ENCODE results near the gene IFT20. TPM values are rescaled to one million over a fixed set of nuclear protein-coding genes. Genes with fewer than 3 reads are reported as not detected.

Gene IFT20
- total and polyA plus RNA-seq, 3 experiments from 2014 or later, result 26.0 to 44.5 (median 29.4) TPM

DNA sequence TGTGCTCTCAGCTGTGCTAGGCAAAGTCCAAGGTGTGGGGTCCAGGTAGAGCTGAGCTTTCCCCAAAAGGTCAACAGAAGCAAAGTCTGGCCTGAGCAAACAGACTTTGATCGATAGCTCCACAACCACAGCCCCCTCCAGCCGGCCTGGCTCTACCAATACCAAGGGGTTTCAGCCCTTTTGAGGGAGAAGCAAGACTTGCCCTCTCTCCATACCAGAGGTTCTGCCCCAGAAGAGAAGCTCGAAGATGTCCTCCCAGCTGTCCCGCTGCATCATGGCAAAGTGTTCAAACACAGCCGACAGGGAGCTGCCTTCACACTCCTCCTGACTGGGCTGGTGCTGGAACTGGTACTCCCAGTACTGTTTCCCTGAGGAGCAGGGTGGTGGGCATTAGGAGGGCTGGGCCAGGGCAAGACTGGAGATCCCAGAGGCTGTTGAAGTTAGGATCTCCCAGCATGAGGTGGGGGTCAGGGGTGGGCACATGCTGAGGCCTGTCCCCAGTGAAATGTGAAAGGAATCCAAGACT lies 33.1 kb upstream of the IFT20 start:
- H3K27ac Mint-ChIP-seq, result peak overlapping the region in 4 of 8 donors; percentile 61 to 82 (median 71)
- POLR2A ChIA-PET, result interaction anchor here (3.1 kb wide), 1 partner anchor 11 kb away, joined by 10 read pairs; the partner anchor contains the start of gene POLDIP2
- CTCF ChIA-PET, result interaction anchor here (1.0 kb wide), 1 partner anchor 48 kb away, joined by 3 read pairs; no protein-coding TSS in a partner anchor

DNA sequence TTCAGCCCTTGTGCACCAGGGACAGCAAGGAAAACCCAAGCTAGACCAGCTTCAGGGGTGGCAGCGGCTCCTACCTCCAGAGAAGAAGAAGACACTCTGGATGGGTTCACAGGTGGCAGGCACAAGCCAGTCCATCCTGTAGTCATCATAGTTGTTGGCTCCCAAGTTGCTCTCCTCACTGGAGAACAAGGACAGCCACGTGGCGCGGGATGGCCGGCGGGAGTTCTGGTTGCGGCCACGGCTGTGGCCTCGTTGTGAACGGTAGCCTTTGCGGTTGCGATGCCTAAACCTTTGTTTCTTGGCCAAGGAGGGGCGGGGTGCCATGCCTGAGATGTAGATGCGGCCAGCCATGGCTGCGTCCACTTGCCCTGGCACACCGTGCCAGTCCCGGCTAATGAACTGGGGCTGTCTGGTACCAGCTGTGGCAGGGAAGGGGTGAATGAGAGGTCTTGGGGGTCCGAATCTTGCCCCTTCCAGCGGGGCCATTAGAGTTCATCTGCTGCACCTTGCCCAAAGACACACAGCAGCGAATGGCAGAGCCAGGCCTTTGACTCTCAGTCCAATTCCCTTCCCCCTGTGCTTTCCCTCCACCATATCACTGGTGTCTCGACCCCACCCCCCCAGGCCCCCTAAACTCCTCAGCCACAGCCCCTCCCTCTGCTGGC lies 32.5 kb upstream of the IFT20 start:
- no peaks in the 10 kb centered on the region for H3K9me3 ChIP-seq (ENCODE audit: low read length)
- CTCF ChIA-PET, result interaction anchor here (1.0 kb wide), 2 partner anchors 36 to 49 kb away, joined by 3 read pairs; no protein-coding TSS in a partner anchor
- H3K36me3 Mint-ChIP-seq, result peaks cover 0 to 23% (median 0%) of the 10 kb centered on the region in 3 donors
- peaks cover 6 to 12% (median 9%) of the 10 kb centered on the region in 3 donors for H3K4me1 Mint-ChIP-seq
- H3K4me1 ChIP-seq (ENCODE audit: insufficient read depth, low read length), result peaks cover 12% of the 10 kb centered on the region
- no peaks in the 10 kb centered on the region for H3K9me3 Mint-ChIP-seq
- no peaks in the 10 kb centered on the region for H3K36me3 ChIP-seq (ENCODE audit: insufficient read depth, low read length)
- H3K27me3 ChIP-seq (ENCODE audit: insufficient read depth, low read length, poor library complexity, severe bottlenecking), result no peaks in the 10 kb centered on the region
- no peak for DNase-seq
- no peak overlapping the region for H3K27ac ChIP-seq (ENCODE audit: low read depth, low read length)
- no peak overlapping the region for H3K4me3 ChIP-seq (ENCODE audit: low read length)
- POLR2A ChIA-PET, result interaction anchor here (3.1 kb wide), 1 partner anchor 10 kb away, joined by 10 read pairs; the partner anchor contains the start of gene POLDIP2
- peak overlapping the region in 2 of 8 donors; percentile 72 to 77 for H3K27ac Mint-ChIP-seq
- H3K4me3 Mint-ChIP-seq, result no peak overlapping the region
- no peaks in the 10 kb centered on the region for H3K27me3 Mint-ChIP-seq

More for the DNA sequence above, 33.1 kb upstream of the IFT20 start:
- Mint-ChIP-seq H3K9me3 (no peaks in the 10 kb centered on the region), H3K27me3 (no peaks in the 10 kb centered on the region), H3K36me3 (peaks cover 0 to 17% (median 0%) of the 10 kb centered on the region in 3 donors), H3K4me1 (peaks cover 8 to 18% (median 14%) of the 10 kb centered on the region in 3 donors), H3K4me3 (no peak overlapping the region)
- Histone ChIP-seq H3K27me3 (ENCODE audit: insufficient read depth, low read length, poor library complexity, severe bottlenecking) (no peaks in the 10 kb centered on the region), H3K27ac (ENCODE audit: low read depth, low read length) (no peak overlapping the region), H3K4me1 (ENCODE audit: insufficient read depth, low read length) (peaks cover 18% of the 10 kb centered on the region), H3K4me3 (ENCODE audit: low read length) (no peak overlapping the region), H3K36me3 (ENCODE audit: insufficient read depth, low read length) (no peaks in the 10 kb centered on the region), H3K9me3 (ENCODE audit: low read length) (no peaks in the 10 kb centered on the region)
- no peak for DNase-seq

GRCh38 chr17:28366605-28367004 lies 31.3 kb upstream of the IFT20 start:
- Histone ChIP-seq H3K9me3 (ENCODE audit: low read length) (no peaks in the 10 kb centered on the region), H3K4me3 (ENCODE audit: low read length) (no peak overlapping the region), H3K36me3 (ENCODE audit: insufficient read depth, low read length) (peaks cover 7% of the 10 kb centered on the region), H3K4me1 (ENCODE audit: insufficient read depth, low read length) (peaks cover 7% of the 10 kb centered on the region), H3K27me3 (ENCODE audit: insufficient read depth, low read length, poor library complexity, severe bottlenecking) (no peaks in the 10 kb centered on the region), H3K27ac (ENCODE audit: low read depth, low read length) (no peak overlapping the region)
- Mint-ChIP-seq H3K27me3 (no peaks in the 10 kb centered on the region), H3K9me3 (no peaks in the 10 kb centered on the region), H3K4me3 (peak overlapping the region in 1 of 7 donors; percentile 74), H3K4me1 (peaks cover 3 to 6% (median 5%) of the 10 kb centered on the region in 3 donors), H3K27ac (peak overlapping the region in 2 of 8 donors; percentile 38 to 40), H3K36me3 (peaks cover 0 to 34% (median 0%) of the 10 kb centered on the region in 3 donors)
- POLR2A ChIA-PET, result interaction anchor here (0.7 to 3.1 kb wide), 2 partner anchors 9 to 18 kb away, joined by 3 to 10 read pairs; partner anchors contain the start of gene POLDIP2
- CTCF ChIA-PET, result no interaction called here
- DNase-seq, result no peak

DNA sequence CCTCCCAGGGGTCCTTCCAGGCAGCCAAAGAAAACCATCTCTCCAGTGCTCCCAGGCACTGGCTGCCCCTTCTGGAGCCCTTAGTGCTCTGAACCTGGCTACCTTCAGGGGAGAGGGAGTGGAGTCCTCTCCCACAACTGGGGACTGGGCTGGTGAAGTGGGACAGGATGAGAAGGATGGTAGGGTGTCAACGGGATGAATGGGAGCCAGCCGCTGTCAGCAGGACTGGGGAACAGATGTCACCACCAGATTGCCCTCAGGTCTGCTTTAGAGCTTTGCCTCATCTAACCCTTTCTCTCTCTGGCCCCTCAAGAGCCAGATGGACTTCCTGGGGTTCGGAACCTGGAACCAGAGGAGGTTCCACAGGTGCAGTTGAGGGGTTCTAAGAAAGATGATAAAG lies 30.2 kb upstream of the IFT20 start:
- H3K9me3 ChIP-seq (ENCODE audit: low read length), result no peaks in the 10 kb centered on the region
- H3K27ac ChIP-seq (ENCODE audit: low read depth, low read length), result no peak overlapping the region
- H3K36me3 Mint-ChIP-seq, result peaks cover 0 to 43% (median 3%) of the 10 kb centered on the region in 3 donors
- no peaks in the 10 kb centered on the region for H3K4me1 Mint-ChIP-seq
- no peak for DNase-seq
- no peak overlapping the region for H3K27ac Mint-ChIP-seq
- H3K4me3 ChIP-seq (ENCODE audit: low read length), result no peak overlapping the region
- CTCF ChIA-PET, result interaction anchor here (1.1 kb wide), 1 partner anchor 8 kb away, joined by 4 read pairs; no protein-coding TSS in a partner anchor
- H3K27me3 ChIP-seq (ENCODE audit: insufficient read depth, low read length, poor library complexity, severe bottlenecking), result no peaks in the 10 kb centered on the region
- peak overlapping the region in 1 of 7 donors; percentile 40 for H3K4me3 Mint-ChIP-seq
- H3K27me3 Mint-ChIP-seq, result no peaks in the 10 kb centered on the region
- H3K4me1 ChIP-seq (ENCODE audit: insufficient read depth, low read length), result peaks cover 1% of the 10 kb centered on the region
- H3K36me3 ChIP-seq (ENCODE audit: insufficient read depth, low read length), result peaks cover 18% of the 10 kb centered on the region
- POLR2A ChIA-PET, result no interaction called here
- no peaks in the 10 kb centered on the region for H3K9me3 Mint-ChIP-seq

- H3K4me1 Mint-ChIP-seq, result no peaks in the 10 kb centered on the region
- H3K4me3 Mint-ChIP-seq, result peak within 1 kb of the TSS in 1 of 7 donors; percentile 40
- H3K4me3 ChIP-seq (ENCODE audit: low read length), result no peak within 1 kb of the TSS
- no peaks in the 10 kb centered on the region for H3K4me1 ChIP-seq (ENCODE audit: insufficient read depth, low read length)
- peak within 1 kb of the TSS in 1 of 8 donors; percentile 82 for H3K27ac Mint-ChIP-seq
- CTCF ChIA-PET, result interaction anchor here (1.1 kb wide), 1 partner anchor 9 kb away, joined by 4 read pairs; no protein-coding TSS in a partner anchor
- peaks cover 24% of the 10 kb centered on the region for H3K36me3 ChIP-seq (ENCODE audit: insufficient read depth, low read length)
- no peak within 1 kb of the TSS for H3K27ac ChIP-seq (ENCODE audit: low read depth, low read length)
- H3K36me3 Mint-ChIP-seq, result peaks cover 0 to 48% (median 3%) of the 10 kb centered on the region in 3 donors
- POLR2A ChIA-PET, result no interaction called here
- no peak for DNase-seq
- no peaks in the 10 kb centered on the region for H3K9me3 Mint-ChIP-seq
- no peaks in the 10 kb centered on the region for H3K27me3 Mint-ChIP-seq
- no peaks in the 10 kb centered on the region for H3K9me3 ChIP-seq (ENCODE audit: low read length)
- no peaks in the 10 kb centered on the region for H3K27me3 ChIP-seq (ENCODE audit: insufficient read depth, low read length, poor library complexity, severe bottlenecking)
Observed at GRCh38 chr17:28364665-28365363, 29.5 kb upstream of the IFT20 start, which contains the start of gene SEBOX. SEBOX (minus strand) TSS chr17:28365199; CDS start chr17:28365151, 48 bp downstream.

- no peak overlapping the region for H3K27ac ChIP-seq (ENCODE audit: low read depth, low read length)
- ChIA-PET CTCF (no interaction called here), POLR2A (no interaction called here)
- Mint-ChIP-seq H3K27ac (no peak overlapping the region), H3K4me1 (no peaks in the 10 kb centered on the region), H3K9me3 (no peaks in the 10 kb centered on the region), H3K4me3 (no peak overlapping the region), H3K36me3 (peaks cover 0 to 54% (median 7%) of the 10 kb centered on the region in 3 donors), H3K27me3 (no peaks in the 10 kb centered on the region)
- no peak for DNase-seq
- no peaks in the 10 kb centered on the region for H3K4me1 ChIP-seq (ENCODE audit: insufficient read depth, low read length)
- no peaks in the 10 kb centered on the region for H3K9me3 ChIP-seq (ENCODE audit: low read length)
- no peaks in the 10 kb centered on the region for H3K27me3 ChIP-seq (ENCODE audit: insufficient read depth, low read length, poor library complexity, severe bottlenecking)
- peaks cover 30% of the 10 kb centered on the region for H3K36me3 ChIP-seq (ENCODE audit: insufficient read depth, low read length)
- H3K4me3 ChIP-seq (ENCODE audit: low read length), result no peak overlapping the region
Observed at GRCh38 chr17:28363776-28364650, 28.7 kb upstream of the IFT20 start.

DNA sequence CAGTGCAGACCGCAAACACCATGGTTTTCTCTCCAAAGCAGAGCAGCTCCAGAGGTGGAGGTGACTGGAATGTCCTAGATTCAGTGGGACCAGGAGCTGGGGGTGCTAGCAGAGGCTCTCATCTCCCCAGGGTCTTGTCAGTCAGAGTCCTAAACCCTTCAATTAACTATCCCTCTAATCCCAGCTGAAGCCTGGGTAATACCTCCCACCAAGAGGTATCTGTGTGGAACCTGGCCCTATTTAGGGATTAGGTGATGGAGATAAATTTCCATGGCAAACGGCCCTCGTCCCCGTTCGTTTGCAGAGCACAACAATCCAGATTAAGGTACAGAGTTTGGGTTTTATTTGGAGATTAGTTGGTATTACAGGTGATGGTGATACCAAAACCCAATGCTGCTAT lies 27.9 kb upstream of the IFT20 start:
- Histone ChIP-seq H3K9me3 (ENCODE audit: low read length) (no peaks in the 10 kb centered on the region), H3K4me3 (ENCODE audit: low read length) (no peak overlapping the region), H3K4me1 (ENCODE audit: insufficient read depth, low read length) (peaks cover 7% of the 10 kb centered on the region), H3K27ac (ENCODE audit: low read depth, low read length) (no peak overlapping the region), H3K27me3 (ENCODE audit: insufficient read depth, low read length, poor library complexity, severe bottlenecking) (no peaks in the 10 kb centered on the region), H3K36me3 (ENCODE audit: insufficient read depth, low read length) (peaks cover 32% of the 10 kb centered on the region)
- POLR2A ChIA-PET, result no interaction called here
- H3K9me3 Mint-ChIP-seq, result no peaks in the 10 kb centered on the region
- H3K4me1 Mint-ChIP-seq, result peaks cover 3 to 6% (median 4%) of the 10 kb centered on the region in 3 donors
- no peak overlapping the region for H3K27ac Mint-ChIP-seq
- CTCF ChIA-PET, result no interaction called here
- H3K27me3 Mint-ChIP-seq, result no peaks in the 10 kb centered on the region
- DNase-seq, result no peak
- H3K4me3 Mint-ChIP-seq, result no peak overlapping the region
- H3K36me3 Mint-ChIP-seq, result peaks cover 0 to 61% (median 7%) of the 10 kb centered on the region in 3 donors
